Gastroesophageal sphincter (tissue), 4 donors: ENCODE results near the gene INPP5D. TPM values are rescaled to one million over a fixed set of nuclear protein-coding genes. Genes with fewer than 3 reads are reported as not detected.
"Not testable (repeated sequence)": the region's sequence is repeated elsewhere in the genome, so short reads cannot be mapped to it uniquely, and the experiment has no call there.

Experiments
- ATAC-seq: fragments of 150-250 bp; one replicate; pipeline ENCODE4 v1.9.1; 2016; ENCODE audit warnings: mild to moderate bottlenecking, moderate library complexity
- H3K27ac ChIP-seq, 4 donors: fragments of 200-600 bp; sonication (generic) in 3 of 4; 1 replicate in 3 of 4; 2 replicates in 1 of 4; pipeline ENCODE4 v1.5.1; 2016 to 2019
- H3K27me3 ChIP-seq: fragments of 200-600 bp; sonication (generic); one replicate; pipeline ENCODE4 v1.5.1; 2019
- H3K36me3 ChIP-seq, 2 donors: fragments of 200-600 bp; sonication (generic); one replicate each; pipeline ENCODE4 v1.5.1; 2019; ENCODE audit warnings: control low read depth in 1 of 2
- H3K4me1 ChIP-seq, 3 donors: fragments of 200-600 bp; sonication (generic); 1 replicate in 2 of 3; 2 replicates in 1 of 3; pipeline ENCODE4 v1.5.1; 2016 to 2019; ENCODE audit warnings: control low read depth in 2 of 3
- H3K4me3 ChIP-seq, 2 donors: fragments of 200-600 bp; sonication (generic); one replicate each; pipeline ENCODE4 v1.5.1; 2019; ENCODE audit warnings: mild to moderate bottlenecking in 1 of 2, moderate library complexity in 1 of 2
- H3K9me3 ChIP-seq, 3 donors: fragments of 200-600 bp; sonication (generic); one replicate each; pipeline ENCODE4 v1.5.1; 2017 to 2019; ENCODE audit warnings: control low read depth in 2 of 3
- EP300 ChIP-seq: sonication (generic); formaldehyde crosslinking; IDR thresholded peaks from one replicate; pipeline ENCODE4 v1.6.1; 2017; ENCODE audit warnings: antibody characterized with exemption, mild to moderate bottlenecking
- POLR2A ChIP-seq, 2 donors: fragments of 450-650 bp; IDR thresholded peaks; one replicate each; pipeline ENCODE4 v1.6.1; 2017; ENCODE audit warnings: antibody characterized with exemption in 2 of 2, mild to moderate bottlenecking in 2 of 2, moderate library complexity in 1 of 2
- POLR2AphosphoS5 ChIP-seq: sonication (generic); formaldehyde crosslinking; IDR thresholded peaks from one replicate; pipeline ENCODE4 v1.6.1; 2017; ENCODE audit warnings: antibody characterized with exemption
- WGBS, 2 donors: methylation state at CpG; one replicate each; pipeline ENCODE4 v1.1.5; 2018; ENCODE audit warnings: low coverage in 1 of 2; 5-methylcytosine and 5-hydroxymethylcytosine counted together
- total RNA-seq, 4 donors: library from RNA; depleted of rRNA; stranded (reverse); fragments of >200 nt; gene quantifications; one replicate each; pipeline ENCODE4 v1.1.0, GENCODE V29; 2016
- TF ChIP-seq, protein P1 (sequence below), 4 experiments: fragments of 200-600 bp in 2 of 4; fragments of 450-650 bp in 2 of 4; sonication (generic) in 1 of 4; IDR thresholded peaks; one replicate each; pipeline ENCODE4 v1.5.1; 2017 to 2019; ENCODE audit warnings: antibody characterized with exemption in 4 of 4, mild to moderate bottlenecking in 2 of 4, moderate library complexity in 2 of 4

The INPP5D gene
- total RNA-seq, 4 donors from 2014 or later: 6.5 to 12.4 (median 9.3) TPM

GRCh38 chr2:233051241-233052149, 8.6 kb upstream of the INPP5D start:
- WGBS, 2 donors: 34 to 35% methylated on average over 12 to 18 of the region's 24 CpGs
- Histone ChIP-seq H3K36me3 (no peaks in the 10 kb centered on the region), H3K27ac (peak overlapping the region in 3 of 4 donors; percentile 3 to 57 (median 44)), H3K4me3 (no peak overlapping the region), H3K4me1 (peaks cover 0 to 5% (median 0%) of the 10 kb centered on the region in 3 donors), H3K9me3 (no peaks in the 10 kb centered on the region), H3K27me3 (peaks cover 65% of the 10 kb centered on the region)
- ATAC-seq: peak; percentile 84
- no peak for TF ChIP-seq POLR2A (IDR thresholded peaks at IDR 0.05)
- peak; percentile 8 for TF ChIP-seq POLR2AphosphoS5
- TF ChIP-seq, protein P1, sequence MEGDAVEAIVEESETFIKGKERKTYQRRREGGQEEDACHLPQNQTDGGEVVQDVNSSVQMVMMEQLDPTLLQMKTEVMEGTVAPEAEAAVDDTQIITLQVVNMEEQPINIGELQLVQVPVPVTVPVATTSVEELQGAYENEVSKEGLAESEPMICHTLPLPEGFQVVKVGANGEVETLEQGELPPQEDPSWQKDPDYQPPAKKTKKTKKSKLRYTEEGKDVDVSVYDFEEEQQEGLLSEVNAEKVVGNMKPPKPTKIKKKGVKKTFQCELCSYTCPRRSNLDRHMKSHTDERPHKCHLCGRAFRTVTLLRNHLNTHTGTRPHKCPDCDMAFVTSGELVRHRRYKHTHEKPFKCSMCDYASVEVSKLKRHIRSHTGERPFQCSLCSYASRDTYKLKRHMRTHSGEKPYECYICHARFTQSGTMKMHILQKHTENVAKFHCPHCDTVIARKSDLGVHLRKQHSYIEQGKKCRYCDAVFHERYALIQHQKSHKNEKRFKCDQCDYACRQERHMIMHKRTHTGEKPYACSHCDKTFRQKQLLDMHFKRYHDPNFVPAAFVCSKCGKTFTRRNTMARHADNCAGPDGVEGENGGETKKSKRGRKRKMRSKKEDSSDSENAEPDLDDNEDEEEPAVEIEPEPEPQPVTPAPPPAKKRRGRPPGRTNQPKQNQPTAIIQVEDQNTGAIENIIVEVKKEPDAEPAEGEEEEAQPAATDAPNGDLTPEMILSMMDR (IDR thresholded peaks at IDR 0.05): no peak

- H3K4me1 ChIP-seq, H3K27ac ChIP-seq, ATAC-seq, H3K36me3 ChIP-seq, H3K9me3 ChIP-seq, H3K4me3 ChIP-seq: not testable (repeated sequence)
- peaks cover 60% of the 10 kb centered on the region for H3K27me3 ChIP-seq
- 98% methylated on average over 4 of the region's 4 CpGs for WGBS, 2 donors
These were observed 7.6 kb upstream of the INPP5D start for GRCh38 chr2:233052517-233052916.

DNA sequence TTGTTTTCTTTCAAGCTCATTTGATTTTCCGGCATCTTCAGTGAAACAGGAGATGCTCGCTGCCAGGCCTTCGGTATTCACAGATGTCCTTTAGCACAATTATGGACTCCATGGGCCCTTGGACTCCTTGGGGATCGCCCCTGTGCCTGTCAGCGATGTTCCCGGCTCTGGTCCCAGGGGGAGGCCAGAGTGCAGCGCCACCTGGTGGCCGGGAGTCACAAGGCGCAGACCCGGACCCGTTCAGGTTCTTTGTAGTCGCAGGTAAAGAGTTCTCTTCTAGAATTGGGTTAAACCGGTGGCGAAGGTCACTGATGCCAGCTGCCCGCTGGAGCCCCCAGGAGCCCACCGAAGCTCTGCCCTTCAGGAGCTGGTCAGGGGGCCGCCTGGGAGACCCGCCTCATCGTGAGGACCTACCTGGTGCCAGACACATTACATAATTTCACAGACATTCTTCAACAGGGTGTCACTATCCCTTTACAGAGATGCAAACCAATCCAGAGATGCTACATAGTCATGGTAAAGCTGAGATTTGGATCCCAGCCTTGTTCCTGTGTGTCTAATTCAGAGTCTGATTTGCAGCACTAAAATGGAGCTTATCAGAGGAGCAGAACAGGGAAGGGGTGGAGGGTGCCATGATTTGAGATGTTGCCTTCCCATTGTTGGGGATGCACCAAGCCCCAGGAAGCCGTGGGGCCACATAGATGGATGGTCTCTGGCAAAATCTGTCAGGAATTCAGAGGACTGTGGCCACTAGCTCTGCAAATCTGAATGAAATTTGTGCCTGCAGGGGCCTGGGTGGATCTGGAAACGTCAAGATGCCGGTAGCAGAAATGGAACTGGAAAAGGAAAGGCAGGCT, 6.0 kb upstream of the INPP5D start:
- WGBS, 2 donors: 42 to 46% methylated on average over 2 to 7 of the region's 22 CpGs
- Histone ChIP-seq H3K9me3 (no peaks in the 10 kb centered on the region), H3K36me3 (no peaks in the 10 kb centered on the region), H3K4me3 (no peak overlapping the region), H3K4me1 (peaks cover 0 to 8% (median 0%) of the 10 kb centered on the region in 3 donors), H3K27ac (no peak overlapping the region), H3K27me3 (peaks cover 44% of the 10 kb centered on the region)
- ATAC-seq: no peak
- TF ChIP-seq, protein P1 (IDR thresholded peaks at IDR 0.05): peak in 3 of 4 experiments; percentile 63 to 81 (median 64)
- no peak for TF ChIP-seq POLR2AphosphoS5

- WGBS, 2 donors: 100% methylated on average over 1 of the region's 2 CpGs; no CpG with 5 or more reads in 1 of the 2 donors
These were observed 4.8 kb upstream of the INPP5D start for GRCh38 chr2:233055362-233055761.

More at GRCh38 chr2:233055362-233055761, 4.8 kb upstream of the INPP5D start:
- H3K27me3 ChIP-seq: peaks cover 43% of the 10 kb centered on the region
- no peak for ATAC-seq
- peaks cover 0 to 14% (median 0%) of the 10 kb centered on the region in 3 donors for H3K4me1 ChIP-seq
- no peaks in the 10 kb centered on the region for H3K9me3 ChIP-seq
- no peak overlapping the region for H3K4me3 ChIP-seq
- TF ChIP-seq POLR2A (IDR thresholded peaks at IDR 0.05): no peak
- no peak for TF ChIP-seq EP300
- TF ChIP-seq, protein P1 (IDR thresholded peaks at IDR 0.05): no peak
- TF ChIP-seq POLR2AphosphoS5: no peak
- no peaks in the 10 kb centered on the region for H3K36me3 ChIP-seq
- H3K27ac ChIP-seq: no peak overlapping the region
